Muscle of leg (tissue), 11 donors: Measurements from ENCODE around the gene DHRS11. TPM values are rescaled to one million over a fixed set of nuclear protein-coding genes. Genes with fewer than 3 reads are reported as not detected.

ENCODE experiments used
- DNase-seq: peaks from one replicate; pipeline ENCODE4 v3.0.0; 2013
- H3K27ac ChIP-seq: one replicate; pipeline ENCODE4 v1.5.1; 2013; ENCODE audit warnings: mild to moderate bottlenecking, low read length, control low read depth
- H3K27me3 ChIP-seq: one replicate; pipeline ENCODE4 v1.6.1; 2013; ENCODE audit warnings: low read length; ENCODE audit not compliant: control insufficient read depth, insufficient read depth
- H3K36me3 ChIP-seq: one replicate; pipeline ENCODE4 v1.6.1; 2013; ENCODE audit warnings: low read length; ENCODE audit not compliant: control insufficient read depth, insufficient read depth
- H3K4me1 ChIP-seq: one replicate; pipeline ENCODE4 v1.6.1; 2013; ENCODE audit warnings: low read length; ENCODE audit not compliant: control insufficient read depth, insufficient read depth
- H3K4me3 ChIP-seq: one replicate; pipeline ENCODE4 v1.5.1; 2013; ENCODE audit warnings: low read length, control low read depth
- H3K9me3 ChIP-seq: replicated peaks from 2 replicates; pipeline ENCODE4 v1.6.1; 2013; ENCODE audit warnings: low read depth, low read length; ENCODE audit not compliant: control insufficient read depth
- WGBS: methylation state at CpG from one replicate; pipeline ENCODE4 v1.1.5; 2013; ENCODE audit warnings: missing lambda C conversion rate; ENCODE audit not compliant: insufficient coverage; 5-methylcytosine and 5-hydroxymethylcytosine counted together
- polyA plus RNA-seq, 8 donors: library from polyadenylated mRNA; unstranded; fragments of 120-200 nt; gene quantifications; one replicate each; pipeline versions ENCODE4 v1.2.1 to v1.2.3, GENCODE V29; 2013; ENCODE audit warnings: inconsistent platforms in 1 of 8, low replicate concordance in 1 of 8; ENCODE audit not compliant: insufficient read length in 8 of 8, insufficient read depth in 1 of 8
- total RNA-seq: library from RNA; stranded (reverse); fragments of 120-200 nt; gene quantifications from one replicate; pipeline ENCODE4 v1.2.4, GENCODE V29; 2013

Gene DHRS11
- total and polyA plus RNA-seq, 9 donors, result 4.5 to 22.8 (median 6.8) TPM

DNA sequence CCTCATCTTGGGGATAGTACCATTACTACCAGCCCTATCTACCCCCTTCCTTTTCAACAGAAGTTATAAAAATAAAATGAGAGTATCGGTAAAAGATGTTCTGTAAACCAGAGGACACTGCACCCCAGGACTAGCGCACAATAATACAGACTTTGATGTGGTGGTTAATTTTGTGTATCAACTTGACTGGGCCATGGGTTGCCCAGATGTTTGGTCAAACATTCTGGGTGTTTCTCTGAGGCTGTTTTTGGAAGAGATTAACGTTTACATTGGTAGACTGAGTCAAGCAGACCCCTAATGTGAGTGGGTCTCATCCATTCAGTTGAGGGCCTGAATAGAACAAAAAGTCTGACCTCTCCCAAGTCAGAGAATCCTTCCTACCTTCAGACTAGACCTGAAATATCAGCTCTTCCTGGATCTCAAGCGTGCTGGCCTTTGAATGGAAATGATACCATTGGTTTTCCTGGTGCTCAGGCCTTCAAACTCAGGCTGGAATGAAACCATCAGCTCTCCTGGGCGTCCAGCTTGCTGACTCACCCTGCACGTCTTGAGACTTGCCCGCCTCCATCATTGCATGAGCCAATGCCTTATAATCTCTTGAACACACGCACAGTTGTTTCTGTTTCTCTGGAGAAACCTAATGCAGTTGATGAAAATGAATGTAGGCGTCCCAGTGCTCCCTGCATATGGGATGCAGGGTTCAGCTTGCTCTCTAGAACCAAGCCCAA is 19.8 kb downstream of the DHRS11 start:
- Histone ChIP-seq H3K27ac (no peak overlapping the region), H3K27me3 (peaks cover 9% of the 10 kb centered on the region), H3K4me3 (no peak overlapping the region), H3K4me1 (peaks cover 37% of the 10 kb centered on the region), H3K36me3 (no peaks in the 10 kb centered on the region), H3K9me3 (no peaks in the 10 kb centered on the region)
- DNase-seq, result peak; percentile 41
- WGBS, result 62% methylated on average over 5 of the region's 9 CpGs

DNA sequence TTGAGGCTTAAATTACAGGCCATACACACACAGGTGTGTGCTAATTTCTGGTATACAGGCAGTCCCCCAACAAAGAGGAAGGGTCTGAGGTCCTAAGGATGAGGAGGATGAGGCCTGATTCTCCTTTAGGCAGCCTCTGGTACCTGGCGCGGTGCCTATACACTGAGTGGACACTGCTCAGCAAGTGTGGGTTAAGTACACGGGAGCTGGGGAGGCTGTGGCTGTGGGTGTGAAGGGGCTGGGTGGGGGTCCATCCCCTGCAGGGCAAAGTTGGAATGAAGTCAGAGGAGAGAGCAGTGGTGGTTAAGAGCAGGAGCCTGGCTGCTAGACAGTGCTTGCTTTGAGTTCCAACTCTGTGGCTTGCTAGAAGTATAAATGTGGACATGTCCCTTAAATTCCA is 20.6 kb downstream of the DHRS11 start:
- Histone ChIP-seq H3K9me3 (no peaks in the 10 kb centered on the region), H3K4me3 (no peak overlapping the region), H3K27me3 (peaks cover 9% of the 10 kb centered on the region), H3K4me1 (peaks cover 37% of the 10 kb centered on the region), H3K27ac (no peak overlapping the region), H3K36me3 (no peaks in the 10 kb centered on the region)
- 67% methylated on average over 3 of the region's 3 CpGs for WGBS
- no peak for DNase-seq

DNA sequence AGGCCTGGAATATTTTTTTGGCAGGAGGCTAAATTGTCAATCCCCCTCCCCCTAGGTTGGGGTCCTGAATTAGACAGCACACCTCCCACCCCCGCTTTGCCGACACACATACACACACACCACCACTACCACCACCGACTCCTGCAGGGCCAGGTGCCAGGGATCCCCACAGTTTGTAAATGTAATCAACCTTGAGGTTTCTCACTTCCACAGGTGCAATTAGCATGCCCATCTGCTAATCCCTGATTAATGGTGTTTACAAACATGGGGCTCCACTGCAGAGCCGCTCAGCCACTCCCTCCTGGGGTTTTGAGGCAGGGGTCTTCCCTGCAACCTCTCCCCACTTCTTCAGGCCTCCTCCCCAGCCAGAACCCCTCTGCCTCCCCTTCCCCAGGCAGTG is 21.5 kb downstream of the DHRS11 start:
- 50% methylated on average over 2 of the region's 4 CpGs for WGBS
- Histone ChIP-seq H3K27ac (no peak overlapping the region), H3K36me3 (no peaks in the 10 kb centered on the region), H3K4me3 (no peak overlapping the region), H3K4me1 (peaks cover 37% of the 10 kb centered on the region), H3K27me3 (peaks cover 9% of the 10 kb centered on the region), H3K9me3 (no peaks in the 10 kb centered on the region)
- DNase-seq, result no peak

DNA sequence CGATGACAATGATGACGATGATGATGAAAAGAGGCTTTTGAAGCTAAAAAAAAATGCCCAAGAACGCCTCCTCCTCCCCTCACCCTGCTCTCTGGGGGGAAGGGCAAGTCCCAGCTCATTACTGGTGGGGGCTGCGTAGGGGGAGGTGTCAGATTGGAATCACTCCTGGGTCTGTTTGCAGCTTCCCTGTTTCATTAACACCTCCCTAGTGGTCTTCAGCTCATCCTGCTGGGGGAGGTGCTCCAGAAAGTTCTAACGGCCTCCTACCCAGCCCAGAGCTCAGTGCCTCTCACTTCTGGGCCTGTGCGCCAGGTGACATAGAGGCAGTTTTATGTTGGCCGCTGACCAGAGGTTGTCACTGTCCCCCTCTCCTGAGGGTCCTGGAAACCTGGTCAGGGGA is 22.4 kb downstream of the DHRS11 start:
- Histone ChIP-seq H3K4me1 (peaks cover 29% of the 10 kb centered on the region), H3K27ac (no peak overlapping the region), H3K27me3 (peaks cover 9% of the 10 kb centered on the region), H3K36me3 (no peaks in the 10 kb centered on the region), H3K9me3 (no peaks in the 10 kb centered on the region), H3K4me3 (no peak overlapping the region)
- DNase-seq, result no peak
- 72% methylated on average over 2 of the region's 7 CpGs for WGBS

DNA sequence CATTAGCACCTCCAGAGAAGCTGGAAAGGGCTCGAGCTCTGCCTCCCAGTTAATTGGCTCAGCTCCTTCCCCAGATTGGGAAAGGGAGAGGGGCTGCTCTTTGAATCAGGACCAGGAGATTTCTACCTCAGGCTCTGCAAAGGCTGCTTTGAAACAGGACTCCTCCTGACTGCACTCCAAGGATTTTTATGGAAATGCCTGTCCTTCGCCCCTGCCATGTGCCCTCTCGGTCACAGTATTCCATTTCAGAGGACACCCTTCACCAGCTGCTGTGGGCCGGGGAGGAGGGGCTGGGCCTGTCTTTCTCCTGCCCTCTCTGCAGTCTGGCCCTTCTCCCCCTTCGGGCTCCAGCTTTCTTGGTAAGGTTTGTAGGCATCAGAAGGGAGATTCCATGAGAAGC is 23.3 kb downstream of the DHRS11 start:
- H3K36me3 ChIP-seq, result no peaks in the 10 kb centered on the region
- H3K4me3 ChIP-seq, result no peak overlapping the region
- 10% methylated on average over 3 of the region's 5 CpGs for WGBS
- H3K27me3 ChIP-seq, result peaks cover 11% of the 10 kb centered on the region
- H3K27ac ChIP-seq, result no peak overlapping the region
- peaks cover 27% of the 10 kb centered on the region for H3K4me1 ChIP-seq
- H3K9me3 ChIP-seq, result no peaks in the 10 kb centered on the region
- peak; percentile 55 for DNase-seq

DNA sequence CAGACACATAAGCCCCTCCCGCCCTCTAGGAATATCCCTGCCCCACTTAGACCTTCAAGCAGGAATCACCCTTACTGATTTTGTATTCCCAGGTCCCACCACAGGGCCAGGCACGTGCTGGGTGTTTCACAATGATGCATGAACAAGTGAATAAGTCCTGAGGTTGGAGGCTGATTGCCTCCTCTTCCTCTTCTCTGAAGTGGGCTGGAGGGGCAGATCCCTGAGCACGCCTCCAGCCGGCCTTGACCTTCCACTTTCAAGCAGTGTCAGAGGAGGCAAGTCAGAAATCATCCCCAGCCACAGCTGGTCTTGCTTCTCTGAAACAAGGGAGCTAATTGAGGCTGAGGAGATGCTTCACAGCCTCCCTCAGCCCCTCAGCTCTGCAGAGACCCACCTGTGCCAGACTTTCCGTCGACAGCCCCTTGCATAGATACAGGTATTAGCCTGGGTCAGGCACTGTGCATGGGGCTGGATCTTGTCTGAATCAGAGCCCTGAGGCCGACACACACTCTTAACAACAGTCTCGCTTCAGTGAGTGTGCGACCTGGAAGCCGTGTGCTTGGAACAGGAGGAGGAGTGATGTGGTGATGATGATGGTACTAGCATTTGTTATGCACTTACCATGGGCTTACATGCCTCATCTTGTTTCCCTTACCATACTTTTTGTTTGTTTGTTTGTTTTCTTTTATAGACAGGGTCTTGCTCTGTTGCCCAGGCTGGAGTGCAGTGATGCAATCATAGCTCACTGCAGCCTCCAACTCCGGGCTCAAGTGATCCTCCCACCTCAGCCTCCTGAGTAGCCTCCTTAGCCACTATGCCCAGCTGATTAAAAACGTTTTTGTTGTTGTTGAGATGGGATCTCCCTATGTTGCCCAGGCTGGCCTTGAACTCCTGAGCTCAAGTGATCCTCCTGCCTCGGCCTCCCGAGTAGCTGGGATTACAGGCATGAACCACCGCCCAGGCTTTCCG is 24.7 kb downstream of the DHRS11 start:
- no peak overlapping the region for H3K27ac ChIP-seq
- no peak for DNase-seq
- H3K36me3 ChIP-seq, result no peaks in the 10 kb centered on the region
- WGBS, result 85% methylated on average over 8 of the region's 16 CpGs
- H3K4me3 ChIP-seq, result no peak overlapping the region
- H3K27me3 ChIP-seq, result peaks cover 13% of the 10 kb centered on the region
- peaks cover 27% of the 10 kb centered on the region for H3K4me1 ChIP-seq
- no peaks in the 10 kb centered on the region for H3K9me3 ChIP-seq

DNA sequence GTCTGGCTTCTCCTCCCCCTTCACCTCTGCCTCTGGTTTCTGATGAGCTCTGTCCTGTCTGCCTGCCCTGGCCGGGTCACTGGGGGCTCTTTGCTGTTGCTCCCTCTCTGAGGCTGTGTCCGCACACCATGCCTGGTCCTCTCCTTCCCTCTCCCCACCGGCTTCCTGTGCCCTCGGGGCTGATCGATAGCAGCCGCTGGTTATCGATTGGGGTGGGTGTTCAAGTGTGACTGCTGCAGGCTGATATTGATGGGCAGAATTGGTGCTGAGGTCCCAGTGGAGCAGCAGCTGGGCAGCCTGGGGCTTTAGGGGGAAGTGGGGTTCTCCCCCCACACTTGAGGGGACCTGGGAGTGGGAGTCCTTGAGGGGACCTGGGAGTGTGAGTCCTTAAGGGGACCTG is 26.1 kb downstream of the DHRS11 start:
- no peak overlapping the region for H3K4me3 ChIP-seq
- peaks cover 23% of the 10 kb centered on the region for H3K4me1 ChIP-seq
- H3K27me3 ChIP-seq, result peaks cover 10% of the 10 kb centered on the region
- no peak overlapping the region for H3K27ac ChIP-seq
- H3K36me3 ChIP-seq, result no peaks in the 10 kb centered on the region
- no peak for DNase-seq
- H3K9me3 ChIP-seq, result no peaks in the 10 kb centered on the region
- 67% methylated on average over 1 of the region's 7 CpGs for WGBS

DNA sequence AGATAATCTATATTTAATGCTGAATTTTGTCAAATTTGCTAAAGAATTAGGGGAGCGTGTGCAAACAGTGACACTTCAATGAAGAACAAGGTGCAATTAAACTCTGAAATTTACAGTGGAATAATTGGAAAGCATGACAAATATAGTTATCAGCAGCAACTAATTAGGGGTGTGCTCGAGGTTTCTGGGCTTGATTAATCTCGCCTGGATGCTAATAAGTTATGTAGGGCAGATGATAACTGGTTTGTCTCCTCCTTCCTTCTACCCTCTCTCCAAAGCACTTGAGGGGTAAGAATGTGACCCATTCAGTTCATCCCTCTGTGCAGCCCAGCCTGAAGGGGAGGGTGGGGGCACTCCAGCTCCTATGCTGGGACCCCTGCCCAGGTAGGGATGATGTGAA is 31.6 kb downstream of the DHRS11 start:
- no peaks in the 10 kb centered on the region for H3K36me3 ChIP-seq
- H3K27me3 ChIP-seq, result peaks cover 6% of the 10 kb centered on the region
- no peak for DNase-seq
- H3K4me3 ChIP-seq, result no peak overlapping the region
- H3K9me3 ChIP-seq, result no peaks in the 10 kb centered on the region
- no peak overlapping the region for H3K27ac ChIP-seq
- H3K4me1 ChIP-seq, result no peaks in the 10 kb centered on the region
- WGBS, result no CpG with 5 or more reads among the region's 3 CpGs

DNA sequence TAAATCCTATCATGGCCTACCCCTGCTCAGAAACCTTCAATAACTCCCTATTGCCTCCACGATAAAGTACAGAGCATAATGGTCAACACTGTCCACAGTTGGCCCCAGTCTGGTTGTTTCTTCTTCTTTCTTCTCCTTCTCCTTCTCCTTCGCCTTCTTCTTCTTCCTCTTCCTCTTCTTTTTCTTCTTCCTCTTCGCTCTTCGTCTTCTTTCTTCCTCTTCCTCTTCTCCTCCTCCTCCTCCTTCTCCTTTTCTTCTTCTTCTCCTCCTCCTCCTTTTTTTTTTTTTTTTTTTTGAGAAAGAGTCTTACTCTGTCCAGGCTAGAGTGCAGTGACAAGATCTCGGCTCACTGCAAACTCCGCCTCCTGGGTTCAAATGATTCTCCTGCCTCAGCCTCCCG is 33.5 kb downstream of the DHRS11 start:
- H3K27ac ChIP-seq, result no peak overlapping the region
- H3K27me3 ChIP-seq, result peaks cover 4% of the 10 kb centered on the region
- H3K9me3 ChIP-seq, result no peaks in the 10 kb centered on the region
- H3K4me3 ChIP-seq, result no peak overlapping the region
- 73% methylated on average over 2 of the region's 7 CpGs for WGBS
- H3K36me3 ChIP-seq, result no peaks in the 10 kb centered on the region
- DNase-seq, result no peak
- H3K4me1 ChIP-seq, result peaks cover 2% of the 10 kb centered on the region

DNA sequence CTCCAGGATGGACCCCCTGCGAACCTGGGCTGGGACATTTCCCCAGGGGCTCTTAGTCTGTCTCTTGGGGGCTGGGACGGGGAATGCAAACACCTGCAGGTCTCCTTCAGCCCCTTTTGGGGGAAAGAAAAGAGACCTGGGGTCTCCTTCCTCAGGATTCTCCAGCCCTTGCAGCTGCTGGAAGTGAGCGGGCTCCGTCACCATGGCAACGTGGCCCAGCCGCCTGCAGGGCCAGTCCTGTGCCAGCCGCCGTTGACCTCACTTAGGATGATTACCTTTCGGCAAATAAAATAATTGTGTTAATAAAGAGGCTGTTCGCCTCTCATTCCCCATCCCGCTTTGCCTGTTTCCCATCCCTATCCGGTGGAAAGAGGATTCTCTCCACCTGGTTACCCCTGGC is 35.4 kb downstream of the DHRS11 start:
- Histone ChIP-seq H3K4me1 (peaks cover 2% of the 10 kb centered on the region), H3K36me3 (no peaks in the 10 kb centered on the region), H3K4me3 (no peak overlapping the region), H3K9me3 (no peaks in the 10 kb centered on the region), H3K27ac (no peak overlapping the region), H3K27me3 (peaks cover 8% of the 10 kb centered on the region)
- DNase-seq, result no peak
- 64% methylated on average over 3 of the region's 12 CpGs for WGBS
